WTC11 (cell line): ENCODE measurements around the gene GPLD1. TPM values are rescaled to one million over a fixed set of nuclear protein-coding genes. Genes with fewer than 3 reads are reported as not detected.

Experiments used
- ATAC-seq: fragments of 200-7000 bp; cut with Tn5 transposase; 2 replicates; pipeline ENCODE4 v1.10.0; 2021; ENCODE audit warnings: mild to moderate bottlenecking, moderate library complexity
- CTCF ChIA-PET: fragments of 300-600 bp; sonication (Branson Sonifier 250); formaldehyde crosslinking; loops from one replicate; lab custom pipeline; 2021; ENCODE audit warnings: antibody characterized with exemption; lab: Charles Lee
- POLR2A ChIA-PET: fragments of 350-600 bp; sonication (Branson Sonifier 250); formaldehyde crosslinking; loops from one replicate; lab custom pipeline; 2021; ENCODE audit warnings: antibody characterized with exemption; lab: Charles Lee
- DNase-seq: peaks from one replicate; pipeline ENCODE4 v3.0.0; 2021; ENCODE audit warnings: low spot score
- H3K27ac Mint-ChIP-seq: 2 replicates; pipeline ENCODE4 v1.8.0; 2021; ENCODE audit warnings: mixed read lengths
- H3K27me3 Mint-ChIP-seq: 2 replicates; pipeline ENCODE4 v1.8.0; 2021; ENCODE audit warnings: low read depth, mild to moderate bottlenecking, moderate library complexity, mixed read lengths
- H3K36me3 Mint-ChIP-seq: 2 replicates; pipeline ENCODE4 v1.8.0; 2021; ENCODE audit warnings: mixed read lengths
- H3K4me1 Mint-ChIP-seq: 2 replicates; pipeline ENCODE4 v1.8.0; 2022; ENCODE audit warnings: mixed read lengths
- H3K4me3 Mint-ChIP-seq: 2 replicates; pipeline ENCODE4 v1.8.0; 2021; ENCODE audit warnings: mild to moderate bottlenecking, moderate library complexity, mixed read lengths
- H3K9me3 Mint-ChIP-seq: 2 replicates; pipeline ENCODE4 v1.8.0; 2021; ENCODE audit warnings: mixed read lengths
- ARID4B ChIP-seq: sonication (generic); formaldehyde crosslinking; IDR thresholded peaks from 2 replicates; pipeline ENCODE4 v1.8.0; 2023; ENCODE audit warnings: missing genetic modification reagents, mild to moderate bottlenecking, borderline replicate concordance
- ATF3 ChIP-seq: sonication (generic); formaldehyde crosslinking; conservative IDR thresholded peaks from 2 replicates; pipeline ENCODE4 v1.8.1; 2022; ENCODE audit warnings: mild to moderate bottlenecking, missing genetic modification reagents
- ATF6 ChIP-seq: sonication (generic); formaldehyde crosslinking; IDR thresholded peaks from 2 replicates; pipeline ENCODE4 v1.8.1; 2023; ENCODE audit warnings: mild to moderate bottlenecking, missing genetic modification reagents
- CREB1 ChIP-seq: sonication (generic); formaldehyde crosslinking; IDR thresholded peaks from 2 replicates; pipeline ENCODE4 v1.8.0; 2023; ENCODE audit warnings: mild to moderate bottlenecking, missing genetic modification reagents
- FOXP4 ChIP-seq: sonication (generic); formaldehyde crosslinking; IDR thresholded peaks from 2 replicates; pipeline ENCODE4 v1.8.0; 2022; ENCODE audit warnings: mild to moderate bottlenecking, missing genetic modification reagents
- GABPB1 ChIP-seq: sonication (generic); formaldehyde crosslinking; IDR thresholded peaks from 2 replicates; pipeline ENCODE4 v1.8.1; 2023; ENCODE audit warnings: mild to moderate bottlenecking, missing genetic modification reagents
- HMGA2 ChIP-seq: fragments of 250-450 bp; sonication (Bioruptor Pico); IDR thresholded peaks from 2 replicates; pipeline ENCODE4 v1.4.0; 2021; ENCODE audit warnings: mild to moderate bottlenecking, moderate library complexity
- MAX ChIP-seq: sonication (generic); formaldehyde crosslinking; IDR thresholded peaks from 2 replicates; pipeline ENCODE4 v1.8.0; 2022; ENCODE audit warnings: mild to moderate bottlenecking, missing genetic modification reagents
- NR3C1 ChIP-seq: sonication (generic); formaldehyde crosslinking; conservative IDR thresholded peaks from 2 replicates; pipeline ENCODE4 v1.8.1; 2023; ENCODE audit warnings: low read depth, mild to moderate bottlenecking, missing genetic modification reagents
- SMAD3 ChIP-seq: sonication (generic); formaldehyde crosslinking; IDR thresholded peaks from 2 replicates; pipeline ENCODE4 v1.8.0; 2022; ENCODE audit warnings: missing genetic modification reagents, mild to moderate bottlenecking, borderline replicate concordance
- TCF7 ChIP-seq: sonication (generic); formaldehyde crosslinking; IDR thresholded peaks from 2 replicates; pipeline ENCODE4 v1.8.0; 2022; ENCODE audit warnings: mild to moderate bottlenecking, low read depth, missing genetic modification reagents, moderate library complexity
- ZNF263 ChIP-seq: sonication (generic); formaldehyde crosslinking; IDR thresholded peaks from 2 replicates; pipeline ENCODE4 v1.8.1; 2022; ENCODE audit warnings: low read depth, mild to moderate bottlenecking, moderate library complexity, missing genetic modification reagents
- ZNF532 ChIP-seq: fragments of 250-450 bp; sonication (Bioruptor Pico); IDR thresholded peaks from 2 replicates; pipeline ENCODE4 v1.9.0; 2021; ENCODE audit warnings: mild to moderate bottlenecking, borderline replicate concordance
- total RNA-seq: library from RNA; stranded (reverse); gene quantifications from 3 replicates; pipeline ENCODE4 v1.2.3, GENCODE V29; 2021

The GPLD1 gene
- total RNA-seq, 1 experiment from 2014 or later: 8.4 TPM

GRCh38 chr6:24394061-24394779 is 95.2 kb downstream of the GPLD1 start:
- H3K36me3 Mint-ChIP-seq: peaks cover 33% of the 10 kb centered on the region
- DNase-seq: no peak
- TF ChIP-seq HMGA2 (CRISPR knock-in tag) (no peak), ATF6 (CRISPR knock-in tag) (no peak), ZNF532 (CRISPR knock-in tag) (no peak), GABPB1 (CRISPR knock-in tag) (no peak), FOXP4 (CRISPR knock-in tag) (no peak), ZNF263 (CRISPR knock-in tag) (no peak)
- TF ChIP-seq, all 79 proteins: peak for 0
- ChIA-PET CTCF (no interaction called here), POLR2A (no interaction called here)
- H3K27me3 Mint-ChIP-seq: no peaks in the 10 kb centered on the region; the same call in 1 of the 2 replicates
- no peak for ATAC-seq
- peaks cover 9% of the 10 kb centered on the region for H3K4me1 Mint-ChIP-seq
- peaks cover 38% of the 10 kb centered on the region for H3K9me3 Mint-ChIP-seq
- no peak overlapping the region for H3K27ac Mint-ChIP-seq
- no peak overlapping the region for H3K4me3 Mint-ChIP-seq

- no peak overlapping the region for H3K4me3 Mint-ChIP-seq
- no peak overlapping the region for H3K27ac Mint-ChIP-seq
- ATAC-seq: no peak
- no peak for TF ChIP-seq CREB1 (CRISPR knock-in tag)
- TF ChIP-seq SMAD3 (CRISPR knock-in tag): no peak
- no peak for TF ChIP-seq ATF3 (CRISPR knock-in tag)
- H3K9me3 Mint-ChIP-seq: peaks cover 22% of the 10 kb centered on the region
- H3K4me1 Mint-ChIP-seq: no peaks in the 10 kb centered on the region
- peaks cover 17% of the 10 kb centered on the region for H3K36me3 Mint-ChIP-seq
- H3K27me3 Mint-ChIP-seq: no peaks in the 10 kb centered on the region; the same call in 1 of the 2 replicates
- POLR2A ChIA-PET: no interaction called here
- CTCF ChIA-PET: interaction anchor here (0.6 kb wide), 1 partner anchor 57 kb away, joined by 3 read pairs; no protein-coding TSS in a partner anchor
- no peak for DNase-seq
Observed at GRCh38 chr6:24391756-24392405, 97.5 kb downstream of the GPLD1 start.

- Mint-ChIP-seq H3K27me3 (no peaks in the 10 kb centered on the region; the same call in 1 of the 2 replicates), H3K9me3 (peaks cover 15% of the 10 kb centered on the region), H3K4me3 (no peak overlapping the region), H3K27ac (no peak overlapping the region), H3K4me1 (no peaks in the 10 kb centered on the region), H3K36me3 (peaks cover 10% of the 10 kb centered on the region)
- no peak for ATAC-seq
- no peak for DNase-seq
- TF ChIP-seq TCF7: no peak
- TF ChIP-seq SMAD3 (CRISPR knock-in tag): no peak
- no peak for TF ChIP-seq ARID4B (CRISPR knock-in tag)
- TF ChIP-seq ATF3 (CRISPR knock-in tag): no peak
- TF ChIP-seq NR3C1 (CRISPR knock-in tag): no peak
- TF ChIP-seq MAX: no peak
- ChIA-PET POLR2A (no interaction called here), CTCF (interaction anchor here (0.6 kb wide), 1 partner anchor 56 kb away, joined by 3 read pairs; no protein-coding TSS in a partner anchor)
Observed at GRCh38 chr6:24391208-24391607, 98.2 kb downstream of the GPLD1 start.
